ENCODE data around the gene SCGB1A1.

- TF ChIP-seq MAX (IDR thresholded peaks at IDR 0.05) = no peak
- TF ChIP-seq SP1 (IDR thresholded peaks at IDR 0.05) = no peak
- no peak for TF ChIP-seq CTCF (IDR thresholded peaks at IDR 0.05; ENCODE audit: low read depth, low read length, missing input control)
- no peak for TF ChIP-seq RAD21 (IDR thresholded peaks at IDR 0.05)
- no peak for TF ChIP-seq TAF1 (conservative IDR thresholded peaks at IDR 0.05)
- TF ChIP-seq JUND (IDR thresholded peaks at IDR 0.05) = no peak
- TF ChIP-seq YY1 (IDR thresholded peaks at IDR 0.05) = no peak
- no peak for TF ChIP-seq HNF4A (conservative IDR thresholded peaks at IDR 0.05)
Observed at GRCh38 chr11:62404901-62405300, 13.9 kb upstream of the SCGB1A1 start.

Measured in liver (tissue), 3 donors.